HG03378 (cell line): ENCODE results near the gene LAMA2.

Experiments used
- ATAC-seq: cut with Tn5 transposase; IDR thresholded peaks from one replicate; pipeline ENCODE4 v1.9.1; 2021; ENCODE audit warnings: mild to moderate bottlenecking, moderate library complexity; ENCODE audit not compliant: unreplicated experiment

LAMA2 gene

GRCh38 chr6:129500958-129501739 is 618.2 kb downstream of the LAMA2 start:
- ATAC-seq = no peak

- no peak for ATAC-seq
Measured at GRCh38 chr6:129501740-129502660, 619.1 kb downstream of the LAMA2 start.

- no peak for ATAC-seq
Measured at GRCh38 chr6:129504456-129504855, 621.5 kb downstream of the LAMA2 start.

GRCh38 chr6:129507059-129507807 is 624.3 kb downstream of the LAMA2 start:
- no peak for ATAC-seq

GRCh38 chr6:129507846-129508245 is 624.9 kb downstream of the LAMA2 start:
- no peak for ATAC-seq

- ATAC-seq = no peak
Measured at GRCh38 chr6:129508477-129509145, 625.7 kb downstream of the LAMA2 start.

- no peak for ATAC-seq
Measured at GRCh38 chr6:129510950-129511349, 628.0 kb downstream of the LAMA2 start.

GRCh38 chr6:129513471-129513870 is 630.5 kb downstream of the LAMA2 start:
- no peak for ATAC-seq

- no peak for ATAC-seq
Measured at GRCh38 chr6:129515004-129515403, 632.1 kb downstream of the LAMA2 start.

GRCh38 chr6:129516005-129516404 is 633.1 kb downstream of the LAMA2 start:
- no peak for ATAC-seq

GRCh38 chr6:129516787-129517186 is 633.8 kb downstream of the LAMA2 start:
- no peak for ATAC-seq

GRCh38 chr6:129517288-129517687 is 634.4 kb downstream of the LAMA2 start:
- no peak for ATAC-seq

GRCh38 chr6:129519750-129520149 is 636.8 kb downstream of the LAMA2 start:
- ATAC-seq = no peak

- no peak for ATAC-seq
Measured at GRCh38 chr6:129521946-129522345, 639.0 kb downstream of the LAMA2 start.

- ATAC-seq = no peak
Measured at GRCh38 chr6:129523816-129524215, 640.9 kb downstream of the LAMA2 start.

GRCh38 chr6:129525055-129525454 is 642.1 kb downstream of the LAMA2 start:
- ATAC-seq = no peak

- ATAC-seq = no peak
Measured at GRCh38 chr6:129534926-129535325, 652.0 kb downstream of the LAMA2 start.

GRCh38 chr6:129536271-129536670 is 653.3 kb downstream of the LAMA2 start:
- no peak for ATAC-seq

GRCh38 chr6:129539032-129539431 is 656.1 kb downstream of the LAMA2 start:
- ATAC-seq = no peak

- no peak for ATAC-seq
Measured at GRCh38 chr6:129542705-129543104, 659.8 kb downstream of the LAMA2 start.

GRCh38 chr6:129543981-129544380 is 661.0 kb downstream of the LAMA2 start:
- ATAC-seq = no peak
